PC-3 (cell line): ENCODE results near the gene ATN1.

Source experiments
- CTCF ChIP-seq: fragments of 300-600 bp; sonication (generic); conservative IDR thresholded peaks from 2 replicates; pipeline ENCODE4 v1.5.1; 2017; ENCODE audit warnings: antibody characterized with exemption, low read depth, mild to moderate bottlenecking, low read length
- EZH2 ChIP-seq: fragments of 300-600 bp; sonication (generic); IDR thresholded peaks from one replicate; pipeline ENCODE4 v1.6.1; 2017; ENCODE audit warnings: antibody characterized with exemption, mild to moderate bottlenecking, low read length; ENCODE audit not compliant: unreplicated experiment
- EZH2phosphoT487 ChIP-seq: fragments of 300-600 bp; sonication (generic); IDR thresholded peaks from 2 replicates; pipeline ENCODE4 v1.6.1; 2018; ENCODE audit warnings: mild to moderate bottlenecking, antibody characterized with exemption, low read length, borderline replicate concordance

- TF ChIP-seq CTCF: peak; percentile 76
- TF ChIP-seq EZH2phosphoT487: no peak
- TF ChIP-seq EZH2: no peak
Measured at GRCh38 chr12:6937481-6938352, 10.0 kb downstream of the ATN1 start.
